Central memory CD4-positive, alpha-beta T cell (primary cell): ENCODE measurements around the gene GPR176.

Source experiments
- DNase-seq: peaks from one replicate; pipeline ENCODE4 v3.0.0; 2022
- total RNA-seq, 3 experiments: gene quantifications; one replicate each; lab custom pipeline; 2026; lab: John Stamatoyannopoulos, UW

Gene GPR176
- 0 to 0.18 (median 0) reads per million in 3 experiments for total RNA-seq

- peak; percentile 20 for DNase-seq
These were observed at the start of gene GPR176 for GRCh38 chr15:39919748-39920509. TSS of gene GPR176 (minus strand) at chr15:39920266. CDS start at chr15:39920026, 240 bp downstream.

GRCh38 chr15:39969002-39969394, 48.9 kb upstream of the GPR176 start:
- DNase-seq: no peak

GRCh38 chr15:39968273-39969001, 48.4 kb upstream of the GPR176 start:
- no peak for DNase-seq

GRCh38 chr15:39966521-39966920, 46.5 kb upstream of the GPR176 start:
- no peak for DNase-seq

- no peak for DNase-seq
These were observed 43.7 kb upstream of the GPR176 start for GRCh38 chr15:39963786-39964185.

GRCh38 chr15:39961051-39961450, 41.0 kb upstream of the GPR176 start:
- no peak for DNase-seq

- no peak for DNase-seq
These were observed 40.3 kb upstream of the GPR176 start for GRCh38 chr15:39960411-39960810.

- no peak for DNase-seq
These were observed 39.3 kb upstream of the GPR176 start for GRCh38 chr15:39959411-39959810.

- no peak for DNase-seq
These were observed 37.4 kb upstream of the GPR176 start for GRCh38 chr15:39957481-39957880.

- no peak for DNase-seq
These were observed 33.5 kb upstream of the GPR176 start for GRCh38 chr15:39953521-39953920.

GRCh38 chr15:39951561-39951960, 31.5 kb upstream of the GPR176 start:
- DNase-seq: no peak

- DNase-seq: no peak
These were observed 28.8 kb upstream of the GPR176 start for GRCh38 chr15:39948817-39949216.

- no peak for DNase-seq
These were observed 27.5 kb upstream of the GPR176 start for GRCh38 chr15:39947401-39948197.

- DNase-seq: no peak
These were observed 26.8 kb upstream of the GPR176 start for GRCh38 chr15:39946862-39947261.

GRCh38 chr15:39944726-39945125, 24.7 kb upstream of the GPR176 start:
- DNase-seq: no peak

- no peak for DNase-seq
These were observed 22.7 kb upstream of the GPR176 start for GRCh38 chr15:39942753-39943150.

- no peak for DNase-seq
These were observed 22.2 kb upstream of the GPR176 start for GRCh38 chr15:39942101-39942752.

GRCh38 chr15:39939487-39940452, 19.7 kb upstream of the GPR176 start:
- no peak for DNase-seq

GRCh38 chr15:39937696-39938095, 17.6 kb upstream of the GPR176 start:
- DNase-seq: no peak

- DNase-seq: no peak
These were observed 16.6 kb upstream of the GPR176 start for GRCh38 chr15:39936681-39937080.

GRCh38 chr15:39936187-39936586, 16.1 kb upstream of the GPR176 start:
- no peak for DNase-seq

GRCh38 chr15:39935241-39935640, 15.2 kb upstream of the GPR176 start:
- no peak for DNase-seq
